ENCODE results near the gene MPZL3. TPM values are rescaled to one million over a fixed set of nuclear protein-coding genes. Genes with fewer than 3 reads are reported as not detected.
A peak's percentile ranks its signal among the peaks of the same experiment; 100 is the strongest.

The MPZL3 gene
- total RNA-seq, 1 donor from 2014 or later: 1.6 TPM

- no peak for TF ChIP-seq CTCF (IDR thresholded peaks at IDR 0.05)
- DNase-seq (ENCODE audit: low spot score): no peak
- peaks cover 5% of the 10 kb centered on the region for H3K9me3 Mint-ChIP-seq (ENCODE audit: low read depth)
- no peak overlapping the region for H3K27ac Mint-ChIP-seq (ENCODE audit: unreplicated experiment)
- no peaks in the 10 kb centered on the region for H3K36me3 Mint-ChIP-seq (ENCODE audit: low read depth)
- peaks cover 42% of the 10 kb centered on the region for H3K27me3 Mint-ChIP-seq (ENCODE audit: low read depth)
- no peaks in the 10 kb centered on the region for H3K4me1 Mint-ChIP-seq (ENCODE audit: low read depth)
- no peak overlapping the region for H3K4me3 Mint-ChIP-seq (ENCODE audit: unreplicated experiment)
Observed at GRCh38 chr11:118291477-118292135, 39.4 kb upstream of the MPZL3 start.

DNA sequence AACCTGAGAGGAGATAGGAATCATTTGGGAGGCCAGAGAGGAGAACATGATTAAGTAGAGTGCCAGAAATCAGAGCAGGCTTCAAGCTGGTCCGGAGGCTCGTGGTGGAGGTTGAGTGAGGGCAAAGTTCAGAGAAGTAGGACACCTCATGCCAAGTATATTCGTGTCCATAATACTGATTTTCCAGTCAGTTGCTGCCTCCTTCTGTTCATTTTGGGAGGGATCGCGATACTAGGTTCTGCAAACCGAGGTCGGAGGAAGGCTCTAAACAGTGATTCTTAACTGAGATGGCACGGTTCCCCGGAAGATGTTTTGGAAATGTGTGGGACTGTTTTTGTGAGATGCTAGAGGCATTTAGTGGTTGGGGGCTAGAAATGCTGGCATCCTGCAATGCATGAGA lies 38.8 kb upstream of the MPZL3 start:
- no peak for DNase-seq (ENCODE audit: low spot score)
- Mint-ChIP-seq H3K36me3 (ENCODE audit: low read depth) (no peaks in the 10 kb centered on the region), H3K9me3 (ENCODE audit: low read depth) (peaks cover 5% of the 10 kb centered on the region), H3K4me3 (ENCODE audit: unreplicated experiment) (no peak overlapping the region), H3K27me3 (ENCODE audit: low read depth) (peaks cover 47% of the 10 kb centered on the region), H3K4me1 (ENCODE audit: low read depth) (no peaks in the 10 kb centered on the region), H3K27ac (ENCODE audit: unreplicated experiment) (no peak overlapping the region)
- TF ChIP-seq CTCF (IDR thresholded peaks at IDR 0.05): peak; percentile 50

GRCh38 chr11:118289401-118289800 lies 37.2 kb upstream of the MPZL3 start:
- TF ChIP-seq CTCF (IDR thresholded peaks at IDR 0.05): no peak
- no peak for DNase-seq (ENCODE audit: low spot score)
- H3K27ac Mint-ChIP-seq (ENCODE audit: unreplicated experiment): no peak overlapping the region
- H3K36me3 Mint-ChIP-seq (ENCODE audit: low read depth): no peaks in the 10 kb centered on the region
- H3K27me3 Mint-ChIP-seq (ENCODE audit: low read depth): peaks cover 39% of the 10 kb centered on the region
- H3K4me3 Mint-ChIP-seq (ENCODE audit: unreplicated experiment): no peak overlapping the region
- H3K4me1 Mint-ChIP-seq (ENCODE audit: low read depth): no peaks in the 10 kb centered on the region
- peaks cover 5% of the 10 kb centered on the region for H3K9me3 Mint-ChIP-seq (ENCODE audit: low read depth)

DNA sequence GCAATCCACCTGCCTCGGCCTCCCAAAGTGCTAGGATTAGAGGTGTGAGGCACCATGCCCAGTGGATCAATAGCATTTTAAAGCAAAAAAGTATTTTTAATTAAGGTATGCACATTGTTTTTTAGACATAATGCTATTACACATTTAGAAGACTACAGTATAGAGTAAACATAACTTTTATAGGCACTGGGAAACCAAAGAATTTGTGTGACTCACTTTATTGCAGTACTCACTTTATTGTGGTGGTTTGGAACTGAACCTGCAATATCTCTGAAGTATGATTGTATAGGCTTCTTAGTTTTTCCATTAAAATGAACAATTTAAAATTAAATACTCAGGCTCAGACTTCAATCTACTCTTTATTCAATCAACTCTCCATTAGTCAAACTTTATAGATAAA lies 34.8 kb upstream of the MPZL3 start:
- H3K9me3 Mint-ChIP-seq (ENCODE audit: low read depth): peaks cover 3% of the 10 kb centered on the region
- H3K4me3 Mint-ChIP-seq (ENCODE audit: unreplicated experiment): no peak overlapping the region
- no peak overlapping the region for H3K27ac Mint-ChIP-seq (ENCODE audit: unreplicated experiment)
- peaks cover 33% of the 10 kb centered on the region for H3K27me3 Mint-ChIP-seq (ENCODE audit: low read depth)
- no peaks in the 10 kb centered on the region for H3K4me1 Mint-ChIP-seq (ENCODE audit: low read depth)
- TF ChIP-seq CTCF (IDR thresholded peaks at IDR 0.05): no peak
- H3K36me3 Mint-ChIP-seq (ENCODE audit: low read depth): no peaks in the 10 kb centered on the region
- DNase-seq (ENCODE audit: low spot score): no peak

- Mint-ChIP-seq H3K36me3 (ENCODE audit: low read depth) (no peaks in the 10 kb centered on the region), H3K27ac (ENCODE audit: unreplicated experiment) (no peak overlapping the region), H3K9me3 (ENCODE audit: low read depth) (peaks cover 3% of the 10 kb centered on the region), H3K4me1 (ENCODE audit: low read depth) (no peaks in the 10 kb centered on the region), H3K27me3 (ENCODE audit: low read depth) (peaks cover 29% of the 10 kb centered on the region), H3K4me3 (ENCODE audit: unreplicated experiment) (no peak overlapping the region)
- DNase-seq (ENCODE audit: low spot score): no peak
- no peak for TF ChIP-seq CTCF (IDR thresholded peaks at IDR 0.05)
Observed at GRCh38 chr11:118286545-118286944, 34.4 kb upstream of the MPZL3 start.
